B cell (primary cell): ENCODE data around the gene RSPO3. TPM values are rescaled to one million over a fixed set of nuclear protein-coding genes. Genes with fewer than 3 reads are reported as not detected.
"Not testable (repeated sequence)": the region's sequence is repeated elsewhere in the genome, so short reads cannot be mapped to it uniquely, and the experiment has no call there.

Experiments
- ATAC-seq: fragments of 200-7000 bp; cut with Tn5 transposase; one replicate; pipeline ENCODE4 v1.10.0; 2021; ENCODE audit warnings: low read depth, mild to moderate bottlenecking, moderate number of reproducible peaks, moderate library complexity
- CTCF ChIA-PET: fragments of 350-600 bp; sonication (Branson Sonifier 250); formaldehyde crosslinking; loops from one replicate; lab custom pipeline; 2021; ENCODE audit warnings: antibody characterized with exemption, inconsistent platforms; lab: Charles Lee
- POLR2A ChIA-PET: fragments of 350-600 bp; sonication (Branson Sonifier 250); formaldehyde crosslinking; loops from one replicate; lab custom pipeline; 2021; ENCODE audit warnings: antibody characterized with exemption; lab: Charles Lee
- DNase-seq: peaks from one replicate; pipeline ENCODE4 v3.0.0; 2013
- H2AFZ ChIP-seq: 2 replicates; pipeline ENCODE4 v1.6.1; 2012; ENCODE audit warnings: mild to moderate bottlenecking, low read depth, low read length; ENCODE audit not compliant: insufficient read depth, poor library complexity, severe bottlenecking
- H3K27ac ChIP-seq, 2 donors: 1 replicate in 1 of 2; 2 replicates in 1 of 2; pipeline ENCODE4 v1.5.1; 2012 to 2013; ENCODE audit warnings: low read length in 2 of 2, mild to moderate bottlenecking in 2 of 2, moderate library complexity in 1 of 2
- H3K27me3 ChIP-seq, 4 experiments: fragments of 200-600 bp in 1 of 4; sonication (generic) in 1 of 4; replicated peaks in 1 of 4; 1 replicate in 2 of 4; 2 replicates in 2 of 4; pipeline versions ENCODE4 v1.6.1 to v1.7.0; 2013 to 2016; ENCODE audit warnings: low read length in 3 of 4, mild to moderate bottlenecking in 2 of 4, mixed read lengths in 1 of 4, moderate library complexity in 1 of 4; ENCODE audit not compliant: insufficient read depth in 4 of 4, control insufficient read depth in 3 of 4; ENCODE audit errors: control extremely low read depth in 1 of 4
- H3K36me3 ChIP-seq, 2 experiments: replicated peaks in 1 of 2; 1 replicate in 1 of 2; 2 replicates in 1 of 2; pipeline versions ENCODE4 v1.6.1 to v1.7.1; 2013; ENCODE audit warnings: low read length in 1 of 2; ENCODE audit not compliant: insufficient read depth in 2 of 2, control insufficient read depth in 1 of 2; ENCODE audit errors: control extremely low read depth in 1 of 2, extremely low read depth in 1 of 2
- H3K4me1 ChIP-seq, 2 donors: fragments of 200-600 bp in 1 of 2; sonication (generic) in 1 of 2; 1 replicate in 1 of 2; 2 replicates in 1 of 2; pipeline versions ENCODE4 v1.5.1 to v1.6.1; 2013 to 2017; ENCODE audit warnings: low read length in 2 of 2; ENCODE audit not compliant: control insufficient read depth in 2 of 2, insufficient read depth in 2 of 2
- H3K4me2 ChIP-seq: replicated peaks from 2 replicates; pipeline ENCODE3; 2012; ENCODE audit warnings: mild to moderate bottlenecking, low read depth, low read length; ENCODE audit not compliant: poor library complexity, severe bottlenecking
- H3K4me3 ChIP-seq, 5 experiments: fragments of 200-600 bp in 1 of 5; sonication (generic) in 1 of 5; 1 replicate in 3 of 5; 2 replicates in 2 of 5; pipeline versions ENCODE4 v1.5.1 to v1.7.0; 2011 to 2016; ENCODE audit warnings: low read length in 4 of 5, mild to moderate bottlenecking in 4 of 5, low read depth in 2 of 5, control low read depth in 1 of 5, moderate library complexity in 1 of 5; ENCODE audit not compliant: insufficient read depth in 1 of 5; ENCODE audit errors: control extremely low read depth in 1 of 5, extremely low read depth in 1 of 5
- H3K79me2 ChIP-seq: fragments of 200-600 bp; sonication (generic); one replicate; pipeline ENCODE4 v1.6.0; 2016; ENCODE audit warnings: low read length; ENCODE audit not compliant: control insufficient read depth, insufficient read depth
- H3K9ac ChIP-seq: fragments of 200-600 bp; sonication (generic); 2 replicates; pipeline ENCODE4 v1.6.1; 2017; ENCODE audit warnings: mild to moderate bottlenecking, low read length, moderate library complexity
- H3K9me3 ChIP-seq, 3 donors: one replicate each; pipeline versions ENCODE4 v1.6.1 to v1.7.1; 2013; ENCODE audit warnings: low read length in 2 of 3; ENCODE audit not compliant: control insufficient read depth in 2 of 3, insufficient read depth in 1 of 3; ENCODE audit errors: control extremely low read depth in 1 of 3
- H4K20me1 ChIP-seq: 2 replicates; pipeline ENCODE4 v1.6.0; 2012; ENCODE audit warnings: mild to moderate bottlenecking, low read length; ENCODE audit not compliant: insufficient read depth, control insufficient read depth, poor library complexity, severe bottlenecking
- H3K27ac Mint-ChIP-seq: one replicate; pipeline ENCODE4 v1.8.0; 2021; ENCODE audit warnings: mixed read lengths
- H3K27me3 Mint-ChIP-seq: one replicate; pipeline ENCODE4 v1.8.0; 2021; ENCODE audit warnings: mixed read lengths
- H3K4me1 Mint-ChIP-seq: one replicate; pipeline ENCODE4 v1.8.0; 2021; ENCODE audit warnings: mixed read lengths
- H3K4me3 Mint-ChIP-seq: one replicate; pipeline ENCODE4 v1.8.0; 2021; ENCODE audit warnings: mixed read lengths
- H3K9me3 Mint-ChIP-seq: one replicate; pipeline ENCODE4 v1.8.0; 2022; ENCODE audit warnings: mixed read lengths; ENCODE audit not compliant: insufficient read depth
- EZH2 ChIP-seq: IDR thresholded peaks from 2 replicates; pipeline ENCODE4 v1.6.1; 2012; ENCODE audit warnings: borderline replicate concordance, low read depth, mild to moderate bottlenecking, moderate library complexity, low read length; ENCODE audit not compliant: insufficient read depth, poor library complexity, severe bottlenecking
- WGBS: methylation state at CpG from one replicate; pipeline ENCODE4 v1.1.5; 2013; ENCODE audit warnings: missing lambda C conversion rate; ENCODE audit not compliant: insufficient coverage; 5-methylcytosine and 5-hydroxymethylcytosine counted together
- intact Hi-C: fragments of 100-400 bp; cut with micrococcal nuclease; formaldehyde crosslinking; loops from one replicate; pipeline ENCODE4 v1.10.0; 2022
- polyA plus RNA-seq: library from polyadenylated mRNA; depleted of rRNA; stranded (reverse); fragments of >200 nt; gene quantifications from 2 replicates; pipeline ENCODE4 v1.2.3, GENCODE V29; 2012
- total RNA-seq, 2 donors: library from RNA; stranded (reverse); fragments of 120-200 nt in 1 of 2; gene quantifications; 1 replicate in 1 of 2; 2 replicates in 1 of 2; pipeline versions ENCODE4 v1.2.3 to v1.2.4, GENCODE V29; 2013 to 2022
- TF ChIP-seq, protein P1 (sequence below): fragments of 200-600 bp; IDR thresholded peaks from one replicate; pipeline ENCODE4 v1.8.0; 2022; ENCODE audit warnings: antibody characterized with exemption, mild to moderate bottlenecking

The RSPO3 gene
- total and polyA plus RNA-seq, 2 donors (not counting 1 experiment from before 2014, with no cell fraction given), result not detected

GRCh38 chr6:127094791-127095190 is 23.7 kb upstream of the RSPO3 start:
- H3K4me1 ChIP-seq, result no peaks in the 10 kb centered on the region
- H4K20me1 ChIP-seq, result no peaks in the 10 kb centered on the region
- Mint-ChIP-seq H3K4me3 (no peak overlapping the region), H3K27ac (no peak overlapping the region), H3K9me3 (no peaks in the 10 kb centered on the region), H3K4me1 (no peaks in the 10 kb centered on the region), H3K27me3 (peaks cover 3% of the 10 kb centered on the region)
- H3K9ac ChIP-seq, result no peak overlapping the region
- intact Hi-C loops, result no loop called here
- no peak overlapping the region for H2AFZ ChIP-seq
- TF ChIP-seq, protein P1, sequence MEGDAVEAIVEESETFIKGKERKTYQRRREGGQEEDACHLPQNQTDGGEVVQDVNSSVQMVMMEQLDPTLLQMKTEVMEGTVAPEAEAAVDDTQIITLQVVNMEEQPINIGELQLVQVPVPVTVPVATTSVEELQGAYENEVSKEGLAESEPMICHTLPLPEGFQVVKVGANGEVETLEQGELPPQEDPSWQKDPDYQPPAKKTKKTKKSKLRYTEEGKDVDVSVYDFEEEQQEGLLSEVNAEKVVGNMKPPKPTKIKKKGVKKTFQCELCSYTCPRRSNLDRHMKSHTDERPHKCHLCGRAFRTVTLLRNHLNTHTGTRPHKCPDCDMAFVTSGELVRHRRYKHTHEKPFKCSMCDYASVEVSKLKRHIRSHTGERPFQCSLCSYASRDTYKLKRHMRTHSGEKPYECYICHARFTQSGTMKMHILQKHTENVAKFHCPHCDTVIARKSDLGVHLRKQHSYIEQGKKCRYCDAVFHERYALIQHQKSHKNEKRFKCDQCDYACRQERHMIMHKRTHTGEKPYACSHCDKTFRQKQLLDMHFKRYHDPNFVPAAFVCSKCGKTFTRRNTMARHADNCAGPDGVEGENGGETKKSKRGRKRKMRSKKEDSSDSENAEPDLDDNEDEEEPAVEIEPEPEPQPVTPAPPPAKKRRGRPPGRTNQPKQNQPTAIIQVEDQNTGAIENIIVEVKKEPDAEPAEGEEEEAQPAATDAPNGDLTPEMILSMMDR, result no peak
- TF ChIP-seq EZH2, result no peak
- no peak overlapping the region for H3K4me3 ChIP-seq
- ChIA-PET CTCF (no interaction called here), POLR2A (no interaction called here)
- H3K27ac ChIP-seq, result no peak overlapping the region
- no peaks in the 10 kb centered on the region for H3K36me3 ChIP-seq
- H3K9me3 ChIP-seq, result no peaks in the 10 kb centered on the region
- no CpG with 5 or more reads among the region's 1 CpG for WGBS
- H3K27me3 ChIP-seq, result no peaks in the 10 kb centered on the region
- H3K79me2 ChIP-seq, result no peaks in the 10 kb centered on the region
- ATAC-seq (no peak), DNase-seq (no peak)
- no peak overlapping the region for H3K4me2 ChIP-seq

DNA sequence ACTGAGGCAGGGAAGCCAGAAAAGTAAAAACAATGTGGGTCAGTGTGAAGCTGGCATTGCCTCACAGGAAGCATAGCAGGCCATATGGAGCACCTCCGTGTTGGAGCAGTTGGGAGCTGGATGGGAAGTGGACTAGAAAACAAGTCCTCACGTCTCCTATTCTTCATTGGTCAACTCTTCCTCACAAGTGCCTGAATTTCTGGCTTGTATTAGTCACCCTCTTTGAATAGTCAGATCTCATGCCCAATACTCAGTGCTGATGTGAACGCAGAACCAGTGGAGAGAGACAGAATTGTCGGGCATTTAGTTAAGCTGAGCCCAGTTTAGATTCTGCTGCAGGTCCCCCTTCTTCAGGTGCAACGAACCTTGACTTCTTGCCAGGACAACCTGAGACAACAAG is 22.3 kb upstream of the RSPO3 start:
- POLR2A ChIA-PET, result no interaction called here
- no peak for ATAC-seq
- Mint-ChIP-seq H3K9me3 (no peaks in the 10 kb centered on the region), H3K27me3 (peaks cover 3% of the 10 kb centered on the region), H3K4me1 (no peaks in the 10 kb centered on the region), H3K4me3 (no peak overlapping the region), H3K27ac (no peak overlapping the region)
- no peaks in the 10 kb centered on the region for H3K4me1 ChIP-seq
- H3K4me3 ChIP-seq, result no peak overlapping the region
- intact Hi-C loops, result no loop called here
- no peaks in the 10 kb centered on the region for H3K36me3 ChIP-seq
- no peak overlapping the region for H3K4me2 ChIP-seq
- H3K9ac ChIP-seq, result no peak overlapping the region
- H3K79me2 ChIP-seq, result no peaks in the 10 kb centered on the region
- H2AFZ ChIP-seq, result no peak overlapping the region
- no peaks in the 10 kb centered on the region for H3K9me3 ChIP-seq
- DNase-seq, result no peak
- CTCF ChIA-PET, result no interaction called here
- WGBS, result 85% methylated on average over 2 of the region's 5 CpGs
- no peaks in the 10 kb centered on the region for H4K20me1 ChIP-seq
- no peak for TF ChIP-seq EZH2
- TF ChIP-seq, protein P1, result no peak
- no peaks in the 10 kb centered on the region for H3K27me3 ChIP-seq
- H3K27ac ChIP-seq, result no peak overlapping the region

GRCh38 chr6:127097442-127097841 is 21.0 kb upstream of the RSPO3 start:
- H3K79me2 ChIP-seq, CTCF ChIA-PET, H3K9me3 ChIP-seq, H3K4me3 ChIP-seq, H3K27ac Mint-ChIP-seq, H3K27ac ChIP-seq, H3K36me3 ChIP-seq, POLR2A ChIA-PET, DNase-seq, H3K4me1 ChIP-seq, H4K20me1 ChIP-seq, intact Hi-C loops, H3K9me3 Mint-ChIP-seq, H3K27me3 ChIP-seq, H3K4me2 ChIP-seq, H3K27me3 Mint-ChIP-seq, ATAC-seq, H3K4me3 Mint-ChIP-seq, H3K4me1 Mint-ChIP-seq, H2AFZ ChIP-seq, H3K9ac ChIP-seq: not testable (repeated sequence)
- WGBS, result 72% methylated on average over 3 of the region's 5 CpGs
